Measurements from ENCODE around the gene FAM222B.

DNA sequence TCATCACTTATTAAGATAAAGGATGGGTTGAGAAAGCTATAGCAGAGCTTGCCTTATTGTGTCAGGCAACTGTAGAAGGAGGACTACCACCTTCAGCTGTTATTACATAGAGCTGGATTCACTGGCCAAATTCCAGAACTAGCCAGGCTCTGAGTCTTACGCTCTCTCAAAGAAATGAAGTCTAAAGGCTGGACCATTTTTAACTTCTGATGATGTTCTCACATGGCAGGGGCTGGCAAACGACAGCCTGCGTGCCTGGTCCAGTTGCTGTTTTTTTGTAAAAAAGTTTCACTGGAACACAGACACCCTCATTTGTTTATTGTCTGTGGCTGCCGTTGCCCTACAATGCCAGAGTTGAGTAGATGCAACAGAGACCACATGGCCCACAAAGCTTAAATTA, 77.6 kb downstream of the FAM222B start:
- TF ChIP-seq, protein P1, sequence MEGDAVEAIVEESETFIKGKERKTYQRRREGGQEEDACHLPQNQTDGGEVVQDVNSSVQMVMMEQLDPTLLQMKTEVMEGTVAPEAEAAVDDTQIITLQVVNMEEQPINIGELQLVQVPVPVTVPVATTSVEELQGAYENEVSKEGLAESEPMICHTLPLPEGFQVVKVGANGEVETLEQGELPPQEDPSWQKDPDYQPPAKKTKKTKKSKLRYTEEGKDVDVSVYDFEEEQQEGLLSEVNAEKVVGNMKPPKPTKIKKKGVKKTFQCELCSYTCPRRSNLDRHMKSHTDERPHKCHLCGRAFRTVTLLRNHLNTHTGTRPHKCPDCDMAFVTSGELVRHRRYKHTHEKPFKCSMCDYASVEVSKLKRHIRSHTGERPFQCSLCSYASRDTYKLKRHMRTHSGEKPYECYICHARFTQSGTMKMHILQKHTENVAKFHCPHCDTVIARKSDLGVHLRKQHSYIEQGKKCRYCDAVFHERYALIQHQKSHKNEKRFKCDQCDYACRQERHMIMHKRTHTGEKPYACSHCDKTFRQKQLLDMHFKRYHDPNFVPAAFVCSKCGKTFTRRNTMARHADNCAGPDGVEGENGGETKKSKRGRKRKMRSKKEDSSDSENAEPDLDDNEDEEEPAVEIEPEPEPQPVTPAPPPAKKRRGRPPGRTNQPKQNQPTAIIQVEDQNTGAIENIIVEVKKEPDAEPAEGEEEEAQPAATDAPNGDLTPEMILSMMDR (IDR thresholded peaks at IDR 0.05): no peak
- no peak for TF ChIP-seq POLR2A (IDR thresholded peaks at IDR 0.05)
